GM12873 (cell line): Measurements from ENCODE around the gene LRMDA.

Experiments
- CTCF ChIP-seq: IDR thresholded peaks from 2 replicates; pipeline ENCODE4 v1.5.1; 2012; ENCODE audit warnings: low read depth, mild to moderate bottlenecking, moderate library complexity, low read length, control low read depth; ENCODE audit not compliant: insufficient read depth; ENCODE audit errors: missing control alignments

LRMDA gene

GRCh38 chr10:76031769-76032699, 600.6 kb downstream of the LRMDA start:
- TF ChIP-seq CTCF: no peak

GRCh38 chr10:76032700-76033039, 601.2 kb downstream of the LRMDA start:
- TF ChIP-seq CTCF: no peak

GRCh38 chr10:76033457-76034196, 602.2 kb downstream of the LRMDA start:
- no peak for TF ChIP-seq CTCF

- TF ChIP-seq CTCF: no peak
These were observed 603.2 kb downstream of the LRMDA start for GRCh38 chr10:76034353-76035205.

GRCh38 chr10:76035206-76036110, 604.0 kb downstream of the LRMDA start:
- no peak for TF ChIP-seq CTCF

GRCh38 chr10:76036111-76036940, 604.9 kb downstream of the LRMDA start:
- peak; percentile 90 for TF ChIP-seq CTCF
